Immature natural killer cell (primary cell): ENCODE results near the gene PRSS21. TPM values are rescaled to one million over a fixed set of nuclear protein-coding genes. Genes with fewer than 3 reads are reported as not detected.

ENCODE experiments used
- DNase-seq, 3 donors: peaks; one replicate each; pipeline ENCODE4 v3.0.0; 2022; ENCODE audit warnings: mixed read lengths in 1 of 3
- H3K27ac Mint-ChIP-seq, 6 donors: one replicate each; pipeline ENCODE4 v1.8.0; 2020; ENCODE audit warnings: mixed read lengths in 6 of 6, mild to moderate bottlenecking in 5 of 6, inconsistent platforms in 4 of 6, moderate library complexity in 3 of 6
- H3K27me3 Mint-ChIP-seq, 3 donors: one replicate each; pipeline ENCODE4 v1.8.0; 2020 to 2021; ENCODE audit warnings: low read depth in 3 of 3, mild to moderate bottlenecking in 3 of 3, mixed read lengths in 3 of 3, moderate library complexity in 3 of 3, inconsistent platforms in 1 of 3
- H3K36me3 Mint-ChIP-seq, 3 donors: one replicate each; pipeline ENCODE4 v1.8.0; 2020; ENCODE audit warnings: mixed read lengths in 3 of 3, inconsistent platforms in 2 of 3, mild to moderate bottlenecking in 2 of 3
- H3K4me1 Mint-ChIP-seq, 2 donors: one replicate each; pipeline ENCODE4 v1.8.0; 2020; ENCODE audit warnings: inconsistent platforms in 2 of 2, mild to moderate bottlenecking in 2 of 2, mixed read lengths in 2 of 2, moderate library complexity in 1 of 2
- H3K4me3 Mint-ChIP-seq, 5 donors: one replicate each; pipeline ENCODE4 v1.8.0; 2020; ENCODE audit warnings: mild to moderate bottlenecking in 5 of 5, mixed read lengths in 5 of 5, inconsistent platforms in 3 of 5, moderate library complexity in 3 of 5
- H3K9me3 Mint-ChIP-seq, 6 donors: one replicate each; pipeline ENCODE4 v1.8.0; 2020; ENCODE audit warnings: mild to moderate bottlenecking in 6 of 6, mixed read lengths in 6 of 6, inconsistent platforms in 4 of 6, moderate library complexity in 3 of 6
- polyA plus RNA-seq, 3 donors: library from polyadenylated mRNA; unstranded; fragments of 300-500 nt; fragmentation: Illumina TruSeq; gene quantifications; one replicate each; pipeline ENCODE4 v1.2.3, GENCODE V29; 2021

PRSS21 gene
- polyA plus RNA-seq, 3 donors from 2014 or later, result 3.1 to 11.0 (median 6.8) TPM

GRCh38 chr16:2856061-2856670 is 39.1 kb downstream of the PRSS21 start:
- peaks cover under 1 to 3% (median 2%) of the 10 kb centered on the region in 3 donors for H3K27me3 Mint-ChIP-seq
- peak overlapping the region in 4 of 5 donors; percentile 15 to 72 (median 24) for H3K4me3 Mint-ChIP-seq
- H3K27ac Mint-ChIP-seq, result peak overlapping the region in 3 of 6 donors; percentile 24 to 75 (median 67)
- DNase-seq, result peak in 1 of 3 donors; percentile 20
- H3K36me3 Mint-ChIP-seq, result peaks cover 0 to 10% (median 0%) of the 10 kb centered on the region in 3 donors
- H3K4me1 Mint-ChIP-seq, result peaks cover 11 to 13% of the 10 kb centered on the region in 2 donors
- H3K9me3 Mint-ChIP-seq, result peaks cover 0 to 7% (median 5%) of the 10 kb centered on the region in 6 donors

DNA sequence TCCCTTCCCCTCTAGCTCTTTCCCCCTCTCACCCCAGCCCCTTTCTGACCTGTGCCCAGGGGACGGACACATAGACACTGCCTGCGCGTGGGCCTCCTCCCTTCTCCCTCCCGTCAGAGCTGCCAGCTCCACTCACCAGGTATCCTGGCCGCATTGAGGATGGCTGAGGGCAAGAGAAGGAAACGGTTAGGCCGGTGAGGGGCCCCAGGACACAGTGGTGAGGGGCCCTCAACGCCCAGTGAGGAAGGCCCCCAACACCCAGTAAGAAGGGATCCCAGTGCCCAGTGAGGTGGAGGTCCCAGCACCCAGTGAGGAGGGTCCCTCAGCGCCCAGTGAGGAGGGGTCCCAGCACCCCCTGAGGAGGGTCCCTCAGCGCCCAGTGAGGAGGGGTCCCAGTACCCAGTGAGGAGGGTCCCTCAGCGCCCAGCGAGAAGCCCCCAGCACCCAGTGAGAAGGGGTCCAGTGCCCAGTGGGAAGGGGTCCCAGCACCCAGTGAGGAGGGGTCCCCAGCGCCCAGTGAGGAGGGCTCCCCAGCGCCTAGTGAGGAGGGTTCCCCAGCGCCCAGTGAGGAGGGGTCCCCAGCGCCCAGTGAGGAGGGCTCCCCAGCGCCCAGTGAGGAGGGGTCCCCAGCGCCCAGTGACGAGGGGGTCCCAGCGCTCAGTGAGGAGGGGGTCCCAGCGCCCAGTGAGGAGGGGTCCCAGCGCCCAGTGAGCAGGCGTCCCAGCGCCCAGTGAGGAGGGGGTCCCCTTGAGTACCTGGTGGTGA is 39.8 kb downstream of the PRSS21 start:
- Mint-ChIP-seq H3K27me3 (peaks cover 2 to 4% (median 3%) of the 10 kb centered on the region in 3 donors), H3K4me1 (peaks cover 11 to 13% of the 10 kb centered on the region in 2 donors), H3K4me3 (peak overlapping the region in 4 of 5 donors; percentile 19 to 72 (median 42)), H3K27ac (peak overlapping the region in 1 of 6 donors; percentile 24), H3K9me3 (peaks cover 0 to 7% (median 6%) of the 10 kb centered on the region in 6 donors), H3K36me3 (peaks cover 0 to 10% (median 0%) of the 10 kb centered on the region in 3 donors)
- DNase-seq, result no peak

GRCh38 chr16:2857451-2858244 is 40.6 kb downstream of the PRSS21 start, which contains the start of gene PRSS22:
TSS of gene PRSS22 (minus strand) at chr16:2858170. CDS start at chr16:2858104, 66 bp downstream.
- Mint-ChIP-seq H3K27me3 (peaks cover 2 to 3% (median 3%) of the 10 kb centered on the region in 3 donors), H3K36me3 (peaks cover 0 to 10% (median 0%) of the 10 kb centered on the region in 3 donors), H3K27ac (peak within 1 kb of the TSS in 5 of 6 donors; percentile 58 to 93 (median 84)), H3K4me3 (peak within 1 kb of the TSS; percentile 78 to 93 (median 90)), H3K4me1 (peaks cover 11 to 13% of the 10 kb centered on the region in 2 donors), H3K9me3 (peaks cover 0 to 7% (median 6%) of the 10 kb centered on the region in 6 donors)
- no peak for DNase-seq

GRCh38 chr16:2858245-2859025 is 41.4 kb downstream of the PRSS21 start:
- Mint-ChIP-seq H3K9me3 (peaks cover 0 to 7% (median 6%) of the 10 kb centered on the region in 6 donors), H3K27ac (no peak overlapping the region), H3K4me3 (peak overlapping the region in 3 of 5 donors; percentile 39 to 90 (median 90)), H3K4me1 (peaks cover 11 to 13% of the 10 kb centered on the region in 2 donors), H3K27me3 (peaks cover 2 to 3% (median 3%) of the 10 kb centered on the region in 3 donors), H3K36me3 (peaks cover 0 to 10% (median 0%) of the 10 kb centered on the region in 3 donors)
- no peak for DNase-seq

- no peak overlapping the region for H3K27ac Mint-ChIP-seq
- H3K4me1 Mint-ChIP-seq, result peaks cover 6 to 10% of the 10 kb centered on the region in 2 donors
- no peak for DNase-seq
- H3K27me3 Mint-ChIP-seq, result peaks cover 2 to 3% (median 3%) of the 10 kb centered on the region in 3 donors
- H3K36me3 Mint-ChIP-seq, result peaks cover 0 to under 1% (median 0%) of the 10 kb centered on the region in 3 donors
- H3K9me3 Mint-ChIP-seq, result peaks cover 0 to 3% (median 0%) of the 10 kb centered on the region in 6 donors
- H3K4me3 Mint-ChIP-seq, result no peak overlapping the region
Observed at GRCh38 chr16:2859686-2860265, 42.7 kb downstream of the PRSS21 start.

DNA sequence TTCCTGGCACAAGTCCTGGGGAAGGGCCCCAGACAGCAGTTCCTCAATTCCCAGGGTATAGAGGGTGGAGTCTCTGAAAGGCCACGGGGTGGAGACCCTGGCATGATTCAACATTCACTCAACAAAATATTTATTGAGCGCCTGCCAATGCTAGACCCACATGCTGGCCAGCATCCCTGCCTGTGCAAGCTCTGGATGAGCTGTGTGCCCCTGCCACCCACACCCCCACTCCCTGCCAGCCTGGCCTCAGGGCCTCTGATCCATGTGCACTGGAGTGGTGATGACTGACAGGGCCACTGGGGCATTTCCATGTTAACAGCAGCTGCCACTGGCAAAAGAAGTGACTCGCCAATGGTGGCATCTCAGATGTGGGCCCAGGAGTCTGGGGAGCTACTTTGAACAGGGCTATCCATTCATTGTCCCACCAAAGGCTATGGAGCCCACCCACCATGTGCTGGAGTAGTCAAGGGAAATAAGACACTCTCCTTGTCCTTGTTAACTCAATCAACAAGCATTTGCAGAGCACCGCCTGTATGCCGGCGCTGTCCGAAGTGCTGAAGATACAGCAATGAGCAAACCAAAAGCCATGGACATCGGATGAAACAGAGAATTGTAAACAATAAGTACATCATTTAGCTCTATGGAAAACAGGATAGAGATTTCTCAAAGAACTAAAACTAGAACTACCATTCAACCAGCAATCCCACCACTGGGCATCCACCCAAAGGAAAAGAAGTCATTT is 44.0 kb downstream of the PRSS21 start:
- no peak for DNase-seq
- Mint-ChIP-seq H3K9me3 (peaks cover 0 to 3% (median 0%) of the 10 kb centered on the region in 6 donors), H3K27ac (no peak overlapping the region), H3K4me3 (no peak overlapping the region), H3K36me3 (no peaks in the 10 kb centered on the region), H3K27me3 (peaks cover 2 to 5% (median 3%) of the 10 kb centered on the region in 3 donors), H3K4me1 (peaks cover 6 to 8% of the 10 kb centered on the region in 2 donors)

GRCh38 chr16:2865651-2866050 is 48.6 kb downstream of the PRSS21 start:
- Mint-ChIP-seq H3K36me3 (no peaks in the 10 kb centered on the region), H3K4me1 (peaks cover 16 to 18% of the 10 kb centered on the region in 2 donors), H3K9me3 (peaks cover 0 to 3% (median 0%) of the 10 kb centered on the region in 6 donors), H3K27me3 (peaks cover 10 to 14% (median 11%) of the 10 kb centered on the region in 3 donors), H3K27ac (no peak overlapping the region), H3K4me3 (no peak overlapping the region)
- no peak for DNase-seq

- Mint-ChIP-seq H3K4me3 (peak overlapping the region in 2 of 5 donors; percentile 25 to 66), H3K9me3 (no peaks in the 10 kb centered on the region), H3K4me1 (peaks cover 16 to 18% of the 10 kb centered on the region in 2 donors), H3K36me3 (no peaks in the 10 kb centered on the region), H3K27ac (peak overlapping the region in 5 of 6 donors; percentile 21 to 61 (median 52)), H3K27me3 (peaks cover 7 to 13% (median 9%) of the 10 kb centered on the region in 3 donors)
- DNase-seq, result no peak
Observed at GRCh38 chr16:2866431-2866830, 49.4 kb downstream of the PRSS21 start.

DNA sequence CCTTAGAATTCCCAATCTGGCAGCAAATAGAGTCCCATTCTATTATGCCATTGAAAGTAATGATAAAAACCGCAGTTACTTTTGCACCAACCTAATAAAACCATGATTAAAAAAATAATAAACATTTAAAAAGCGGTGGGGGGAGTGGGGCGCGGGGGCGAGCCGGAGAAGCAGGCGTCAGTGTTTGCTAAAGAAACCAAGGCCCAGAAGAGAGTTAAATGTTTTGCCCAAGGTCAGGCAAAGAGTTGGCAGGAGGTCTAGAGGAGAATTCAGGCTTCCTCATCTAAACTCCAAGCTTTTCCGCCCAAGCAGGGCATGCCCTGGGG is 50.6 kb downstream of the PRSS21 start:
- Mint-ChIP-seq H3K4me3 (peak overlapping the region; percentile 84 to 93 (median 90)), H3K27me3 (peaks cover 7 to 13% (median 9%) of the 10 kb centered on the region in 3 donors), H3K4me1 (peaks cover 16 to 18% of the 10 kb centered on the region in 2 donors), H3K9me3 (no peaks in the 10 kb centered on the region), H3K36me3 (no peaks in the 10 kb centered on the region), H3K27ac (peak overlapping the region; percentile 90 to 97 (median 93))
- no peak for DNase-seq

DNA sequence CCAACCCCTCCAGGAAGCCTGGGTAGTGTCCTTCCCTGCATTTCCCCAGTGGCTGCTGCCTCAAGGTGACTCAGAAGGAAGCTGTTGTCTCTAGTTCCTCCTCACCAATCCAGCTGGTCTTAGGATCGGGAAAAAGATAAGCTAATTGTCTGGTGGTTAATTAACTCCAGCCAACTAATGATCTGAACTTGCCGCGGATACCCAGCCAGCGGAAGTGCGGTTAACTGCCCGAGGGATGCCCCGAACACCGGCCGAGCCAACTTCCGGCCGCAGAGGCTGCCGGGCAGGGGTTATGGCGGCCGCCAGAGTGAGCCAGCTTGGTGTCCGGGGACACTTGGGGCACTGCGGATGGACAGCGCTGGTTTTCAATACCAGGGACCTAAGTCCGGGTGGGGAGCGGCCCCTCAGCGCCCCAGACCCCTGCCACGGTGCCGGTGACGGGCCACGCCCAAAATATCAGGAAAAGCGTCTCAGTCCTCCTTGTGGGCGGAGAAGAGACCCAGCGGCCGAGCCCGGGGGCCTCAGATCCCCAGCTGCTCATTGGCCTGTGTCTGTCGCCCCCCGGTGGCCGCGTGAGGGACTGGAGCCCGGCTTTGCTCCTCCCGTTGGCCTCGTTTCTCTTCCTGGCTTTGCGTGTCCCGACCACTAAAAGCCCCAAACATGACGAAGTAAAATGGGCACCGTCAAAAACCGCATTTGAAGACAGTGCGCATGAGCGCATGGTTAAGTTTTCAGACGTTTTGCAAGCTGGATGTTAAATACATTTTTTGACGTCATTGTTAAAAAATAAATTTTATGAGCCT is 51.2 kb downstream of the PRSS21 start:
- Mint-ChIP-seq H3K4me1 (peaks cover 16 to 18% of the 10 kb centered on the region in 2 donors), H3K27ac (peak overlapping the region; percentile 90 to 97 (median 93)), H3K9me3 (no peaks in the 10 kb centered on the region), H3K36me3 (no peaks in the 10 kb centered on the region), H3K4me3 (peak overlapping the region; percentile 84 to 93 (median 90)), H3K27me3 (peaks cover 7 to 13% (median 9%) of the 10 kb centered on the region in 3 donors)
- peak; percentile 97 to 99 (median 98) for DNase-seq
